Prostate gland (tissue), 2 donors: ENCODE measurements around the gene GOT1. TPM values are rescaled to one million over a fixed set of nuclear protein-coding genes. Genes with fewer than 3 reads are reported as not detected.

Experiments
- DNase-seq: peaks from one replicate; pipeline ENCODE4 v3.0.0-alpha.2; 2019; ENCODE audit warnings: low spot score
- H3K27ac ChIP-seq, 2 donors: fragments of 200-600 bp; sonication (generic); 2 replicates each; pipeline ENCODE4 v1.5.1; 2017 to 2019
- H3K27me3 ChIP-seq: fragments of 200-600 bp; sonication (generic); replicated peaks from 2 replicates; pipeline ENCODE4 v1.5.1; 2019; ENCODE audit not compliant: insufficient read depth
- H3K36me3 ChIP-seq, 2 donors: fragments of 200-600 bp; sonication (generic); 1 replicate in 1 of 2; 2 replicates in 1 of 2; pipeline versions ENCODE4 v1.5.1 to v1.8.1; 2017 to 2019
- H3K4me1 ChIP-seq: fragments of 200-600 bp; sonication (generic); replicated peaks from 2 replicates; pipeline ENCODE4 v1.5.1; 2019
- H3K4me3 ChIP-seq, 2 donors: fragments of 200-600 bp; sonication (generic); 2 replicates each; pipeline ENCODE4 v1.5.1; 2017 to 2019
- H3K9me3 ChIP-seq: fragments of 200-600 bp; sonication (generic); 2 replicates; pipeline ENCODE4 v1.5.1; 2017
- POLR2A ChIP-seq: fragments of 450-650 bp; IDR thresholded peaks from one replicate; pipeline ENCODE4 v1.6.1; 2016; ENCODE audit warnings: antibody characterized with exemption, mild to moderate bottlenecking
- POLR2AphosphoS5 ChIP-seq: sonication (generic); formaldehyde crosslinking; IDR thresholded peaks from one replicate; pipeline ENCODE4 v1.6.1; 2017; ENCODE audit warnings: antibody characterized with exemption
- WGBS: methylation state at CpG from one replicate; pipeline ENCODE4 v1.1.5; 2018; 5-methylcytosine and 5-hydroxymethylcytosine counted together
- intact Hi-C: fragments of 100-400 bp; cut with DNase I; formaldehyde crosslinking; loops from one replicate; pipeline ENCODE4 v1.14.2; 2022
- total RNA-seq, 2 donors: library from RNA; depleted of rRNA; stranded (reverse); fragments of >200 nt; gene quantifications; one replicate each; pipeline ENCODE4 v1.1.0, GENCODE V29; 2016
- TF ChIP-seq, protein P1 (sequence below), 4 experiments: fragments of 200-600 bp in 2 of 4; fragments of 450-650 bp in 2 of 4; sonication (generic) in 2 of 4; IDR thresholded peaks; 1 replicate in 3 of 4; 2 replicates in 1 of 4; pipeline ENCODE4 v1.5.1; 2016 to 2019; ENCODE audit warnings: antibody characterized with exemption in 4 of 4, mild to moderate bottlenecking in 2 of 4, moderate library complexity in 2 of 4

The GOT1 gene
- total RNA-seq, 2 donors from 2014 or later = 19.7 to 20.3 TPM

DNA sequence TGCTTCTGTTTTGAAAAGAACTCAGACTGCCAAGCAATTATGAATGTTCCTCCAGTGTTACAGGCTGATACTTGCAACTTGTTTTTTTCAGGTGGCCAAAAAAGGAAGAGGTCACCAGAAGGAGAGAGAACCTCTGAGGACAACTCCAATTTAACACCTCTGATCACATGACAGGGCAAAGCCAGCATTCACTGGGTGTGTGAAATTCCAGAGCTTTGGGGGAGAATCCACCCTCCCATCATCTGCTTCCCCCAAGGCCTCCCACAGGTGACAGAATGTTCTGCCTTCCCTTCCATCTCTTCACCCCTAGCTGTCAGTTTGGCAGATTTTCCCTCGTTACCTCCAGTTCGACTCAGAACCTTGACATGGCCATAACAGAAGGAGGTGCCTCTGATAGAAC lies 39.1 kb downstream of the GOT1 start:
- no peak for DNase-seq
- no peaks in the 10 kb centered on the region for H3K9me3 ChIP-seq
- no peaks in the 10 kb centered on the region for H3K27me3 ChIP-seq
- no peak overlapping the region for H3K4me3 ChIP-seq
- H3K36me3 ChIP-seq = no peaks in the 10 kb centered on the region
- no peak overlapping the region for H3K27ac ChIP-seq
- WGBS = 74% methylated on average over 2 of the region's 2 CpGs
- H3K4me1 ChIP-seq = no peaks in the 10 kb centered on the region
- intact Hi-C loops = no loop called here
- TF ChIP-seq POLR2AphosphoS5 = no peak
- TF ChIP-seq, protein P1, sequence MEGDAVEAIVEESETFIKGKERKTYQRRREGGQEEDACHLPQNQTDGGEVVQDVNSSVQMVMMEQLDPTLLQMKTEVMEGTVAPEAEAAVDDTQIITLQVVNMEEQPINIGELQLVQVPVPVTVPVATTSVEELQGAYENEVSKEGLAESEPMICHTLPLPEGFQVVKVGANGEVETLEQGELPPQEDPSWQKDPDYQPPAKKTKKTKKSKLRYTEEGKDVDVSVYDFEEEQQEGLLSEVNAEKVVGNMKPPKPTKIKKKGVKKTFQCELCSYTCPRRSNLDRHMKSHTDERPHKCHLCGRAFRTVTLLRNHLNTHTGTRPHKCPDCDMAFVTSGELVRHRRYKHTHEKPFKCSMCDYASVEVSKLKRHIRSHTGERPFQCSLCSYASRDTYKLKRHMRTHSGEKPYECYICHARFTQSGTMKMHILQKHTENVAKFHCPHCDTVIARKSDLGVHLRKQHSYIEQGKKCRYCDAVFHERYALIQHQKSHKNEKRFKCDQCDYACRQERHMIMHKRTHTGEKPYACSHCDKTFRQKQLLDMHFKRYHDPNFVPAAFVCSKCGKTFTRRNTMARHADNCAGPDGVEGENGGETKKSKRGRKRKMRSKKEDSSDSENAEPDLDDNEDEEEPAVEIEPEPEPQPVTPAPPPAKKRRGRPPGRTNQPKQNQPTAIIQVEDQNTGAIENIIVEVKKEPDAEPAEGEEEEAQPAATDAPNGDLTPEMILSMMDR (IDR thresholded peaks at IDR 0.05) = no peak
- no peak for TF ChIP-seq POLR2A

DNA sequence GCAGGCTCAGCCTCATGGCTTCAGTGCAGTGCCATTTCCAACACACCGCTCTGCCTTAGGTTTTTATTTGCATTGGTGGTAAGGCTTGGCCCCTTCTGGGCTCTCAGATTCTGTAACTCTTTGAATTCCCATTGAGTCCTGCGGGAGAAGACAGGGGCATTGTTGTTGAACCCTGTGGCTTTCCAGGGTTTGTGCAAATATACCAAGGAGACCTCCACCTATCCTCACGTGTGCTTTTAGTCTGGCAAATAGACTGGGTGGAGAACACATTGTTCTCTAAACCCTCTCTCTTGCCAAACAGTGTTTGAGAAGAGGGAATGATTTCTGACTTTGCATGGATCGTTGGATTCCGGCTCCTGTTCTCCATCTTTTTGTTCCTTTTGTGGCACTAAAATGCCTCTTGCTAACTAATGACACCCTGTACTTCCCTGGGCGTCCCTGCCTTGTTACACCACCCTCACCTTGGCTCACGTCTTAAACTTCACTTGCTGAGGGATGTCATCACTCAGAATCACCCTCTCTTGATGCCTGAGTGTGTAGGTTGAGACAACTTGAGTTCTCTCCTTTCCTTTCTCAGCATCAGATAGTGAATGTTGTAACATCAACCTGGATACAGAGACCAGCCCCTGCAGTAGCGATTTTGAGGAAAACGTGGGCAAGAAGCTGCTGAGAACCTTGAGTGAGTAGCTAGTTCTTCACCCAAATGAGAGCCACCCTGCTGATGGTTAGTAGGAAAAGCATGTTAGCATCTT lies 40.5 kb downstream of the GOT1 start:
- DNase-seq = no peak
- Histone ChIP-seq H3K4me1 (no peaks in the 10 kb centered on the region), H3K27ac (no peak overlapping the region), H3K36me3 (no peaks in the 10 kb centered on the region), H3K27me3 (no peaks in the 10 kb centered on the region), H3K4me3 (no peak overlapping the region), H3K9me3 (no peaks in the 10 kb centered on the region)
- WGBS = 61% methylated on average over 9 of the region's 9 CpGs
- TF ChIP-seq POLR2A = no peak
- TF ChIP-seq POLR2AphosphoS5 = no peak
- TF ChIP-seq, protein P1 (IDR thresholded peaks at IDR 0.05) = no peak
- intact Hi-C loops = no loop called here

DNA sequence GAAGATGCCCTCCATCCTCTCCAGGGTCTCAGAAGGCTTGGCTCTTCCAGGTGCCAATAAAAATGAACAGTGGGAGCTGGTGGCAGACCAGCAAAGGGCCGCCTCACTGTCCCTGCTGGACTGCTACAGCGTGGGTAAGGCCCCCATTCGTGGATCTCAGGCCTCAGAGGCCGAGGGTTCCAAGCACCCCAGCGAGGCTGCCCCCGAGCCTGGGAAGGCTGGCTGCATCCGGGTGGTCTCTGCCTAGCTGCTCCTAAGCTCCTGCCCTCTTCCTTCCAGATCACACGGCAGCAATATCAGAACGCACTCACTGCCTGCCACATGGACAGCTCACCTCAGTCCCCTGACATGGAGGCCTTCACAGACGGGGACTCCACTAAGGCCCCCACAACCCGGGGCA lies 42.9 kb downstream of the GOT1 start:
- Histone ChIP-seq H3K4me1 (no peaks in the 10 kb centered on the region), H3K9me3 (no peaks in the 10 kb centered on the region), H3K27ac (no peak overlapping the region), H3K36me3 (no peaks in the 10 kb centered on the region), H3K27me3 (no peaks in the 10 kb centered on the region), H3K4me3 (no peak overlapping the region)
- 90% methylated on average over 11 of the region's 11 CpGs for WGBS
- DNase-seq = no peak
- intact Hi-C loops = no loop called here
- TF ChIP-seq POLR2AphosphoS5 (no peak), POLR2A (no peak)
- TF ChIP-seq, protein P1 (IDR thresholded peaks at IDR 0.05) = no peak

DNA sequence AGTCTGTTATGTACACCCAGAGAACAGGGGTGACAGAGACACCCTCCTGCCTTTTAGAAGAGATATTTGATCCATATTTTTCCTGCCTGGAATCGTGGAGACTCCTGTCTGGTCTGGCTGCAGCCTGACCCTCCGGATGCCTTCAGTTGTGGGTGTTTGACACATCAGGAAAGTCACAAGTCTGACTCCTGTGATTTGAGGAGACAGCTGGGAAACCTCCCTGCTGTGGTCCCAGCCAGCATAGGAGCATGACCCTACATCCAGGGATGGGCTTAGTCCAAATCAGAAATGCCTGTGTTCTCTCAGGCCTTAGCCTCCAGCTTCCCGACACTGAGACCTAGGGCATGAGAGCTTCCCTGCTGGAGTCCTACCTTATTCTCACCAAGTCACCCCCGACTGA lies 43.4 kb downstream of the GOT1 start:
- no peak for TF ChIP-seq POLR2AphosphoS5
- TF ChIP-seq POLR2A = no peak
- TF ChIP-seq, protein P1 (IDR thresholded peaks at IDR 0.05) = no peak
- Histone ChIP-seq H3K9me3 (no peaks in the 10 kb centered on the region), H3K36me3 (no peaks in the 10 kb centered on the region), H3K27me3 (no peaks in the 10 kb centered on the region), H3K27ac (no peak overlapping the region), H3K4me1 (no peaks in the 10 kb centered on the region), H3K4me3 (no peak overlapping the region)
- intact Hi-C loops = no loop called here
- WGBS = 79% methylated on average over 4 of the region's 4 CpGs
- no peak for DNase-seq

DNA sequence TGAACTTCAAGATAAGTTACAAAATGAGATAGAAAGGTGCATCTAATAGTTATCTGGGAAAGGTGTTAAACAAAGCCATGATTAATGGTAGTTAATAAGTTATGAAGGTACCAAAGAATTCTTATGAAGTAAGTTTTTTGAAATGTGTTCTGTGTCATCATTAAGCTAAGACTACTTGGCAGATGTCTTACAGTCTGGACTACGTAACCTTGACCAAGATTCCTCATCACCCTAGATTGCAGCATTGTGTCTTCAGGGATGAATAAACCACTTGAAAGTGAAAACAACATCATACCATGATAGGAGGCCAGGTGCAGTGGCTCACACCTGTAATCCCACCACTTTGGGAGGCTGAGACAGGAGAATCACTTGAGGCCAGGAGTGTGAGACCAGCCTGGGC lies 48.2 kb downstream of the GOT1 start:
- H3K4me1 ChIP-seq = no peaks in the 10 kb centered on the region
- 100% methylated on average over 1 of the region's 1 CpG for WGBS
- H3K9me3 ChIP-seq = no peaks in the 10 kb centered on the region
- TF ChIP-seq POLR2AphosphoS5 (no peak), POLR2A (no peak)
- TF ChIP-seq, protein P1 (IDR thresholded peaks at IDR 0.05) = no peak
- no peak overlapping the region for H3K27ac ChIP-seq
- H3K27me3 ChIP-seq = no peaks in the 10 kb centered on the region
- no peak overlapping the region for H3K4me3 ChIP-seq
- intact Hi-C loops = no loop called here
- DNase-seq = no peak
- H3K36me3 ChIP-seq = no peaks in the 10 kb centered on the region
